Activated CD8-positive, alpha-beta memory T cell treated with anti-CD3 and anti-CD28 coated beads for 1 hour (primary cell): Measurements from ENCODE around the gene KDM4B.

ENCODE experiments used
- DNase-seq, 2 donors: peaks; one replicate each; pipeline ENCODE4 v3.0.0-alpha.2; 2020; ENCODE audit warnings: low read depth in 1 of 2; ENCODE audit errors: extremely low read depth in 1 of 2

KDM4B gene

GRCh38 chr19:5085566-5085965 lies 116.7 kb downstream of the KDM4B start:
- no peak for DNase-seq

GRCh38 chr19:5086230-5086629 lies 117.3 kb downstream of the KDM4B start:
- DNase-seq, result no peak

GRCh38 chr19:5086725-5087439 lies 118.0 kb downstream of the KDM4B start:
- no peak for DNase-seq

- no peak for DNase-seq
Observed at GRCh38 chr19:5089283-5089682, 120.4 kb downstream of the KDM4B start.

- no peak for DNase-seq
Observed at GRCh38 chr19:5090465-5091017, 121.6 kb downstream of the KDM4B start.

- no peak for DNase-seq
Observed at GRCh38 chr19:5091018-5091683, 122.2 kb downstream of the KDM4B start.

GRCh38 chr19:5091684-5092480 lies 123.0 kb downstream of the KDM4B start:
- DNase-seq, result no peak

- DNase-seq, result no peak
Observed at GRCh38 chr19:5092481-5092843, 123.5 kb downstream of the KDM4B start.

- DNase-seq, result no peak
Observed at GRCh38 chr19:5093297-5093928, 124.5 kb downstream of the KDM4B start.

GRCh38 chr19:5093948-5094718 lies 125.2 kb downstream of the KDM4B start:
- no peak for DNase-seq

- no peak for DNase-seq
Observed at GRCh38 chr19:5094768-5095567, 126.1 kb downstream of the KDM4B start.

- no peak for DNase-seq
Observed at GRCh38 chr19:5095568-5095850, 126.6 kb downstream of the KDM4B start.

GRCh38 chr19:5096536-5096935 lies 127.6 kb downstream of the KDM4B start:
- DNase-seq, result no peak

- no peak for DNase-seq
Observed at GRCh38 chr19:5097331-5097930, 128.5 kb downstream of the KDM4B start.

- DNase-seq, result no peak
Observed at GRCh38 chr19:5097959-5098623, 129.2 kb downstream of the KDM4B start.

- DNase-seq, result no peak
Observed at GRCh38 chr19:5098646-5099045, 129.7 kb downstream of the KDM4B start.

GRCh38 chr19:5099701-5100221 lies 130.8 kb downstream of the KDM4B start:
- DNase-seq, result no peak

GRCh38 chr19:5101871-5102270 lies 133.0 kb downstream of the KDM4B start:
- DNase-seq, result no peak

GRCh38 chr19:5102520-5102919 lies 133.6 kb downstream of the KDM4B start:
- DNase-seq, result no peak
